ENCODE data around the gene ZNF521.

ZNF521 gene

DNA sequence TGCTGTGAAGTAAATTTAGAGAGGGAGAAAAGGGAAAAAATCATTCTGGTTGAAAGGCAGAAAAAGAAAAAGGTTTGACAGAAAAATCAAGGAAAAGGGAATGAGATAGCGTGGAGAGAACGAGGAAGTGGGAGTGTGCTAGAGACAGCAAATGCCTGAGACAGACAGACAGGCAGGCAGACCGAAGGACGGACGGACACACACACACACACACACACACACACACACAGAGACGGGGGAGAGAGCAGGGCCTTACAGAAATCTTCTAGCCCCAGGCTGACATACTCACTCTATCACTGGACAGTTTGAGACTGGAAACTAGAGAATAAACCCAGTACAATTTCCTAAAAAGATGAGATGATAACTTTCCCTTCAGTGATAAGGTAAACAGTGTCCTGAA lies 238.4 kb downstream of the ZNF521 start:
- no peak for DNase-seq

DNA sequence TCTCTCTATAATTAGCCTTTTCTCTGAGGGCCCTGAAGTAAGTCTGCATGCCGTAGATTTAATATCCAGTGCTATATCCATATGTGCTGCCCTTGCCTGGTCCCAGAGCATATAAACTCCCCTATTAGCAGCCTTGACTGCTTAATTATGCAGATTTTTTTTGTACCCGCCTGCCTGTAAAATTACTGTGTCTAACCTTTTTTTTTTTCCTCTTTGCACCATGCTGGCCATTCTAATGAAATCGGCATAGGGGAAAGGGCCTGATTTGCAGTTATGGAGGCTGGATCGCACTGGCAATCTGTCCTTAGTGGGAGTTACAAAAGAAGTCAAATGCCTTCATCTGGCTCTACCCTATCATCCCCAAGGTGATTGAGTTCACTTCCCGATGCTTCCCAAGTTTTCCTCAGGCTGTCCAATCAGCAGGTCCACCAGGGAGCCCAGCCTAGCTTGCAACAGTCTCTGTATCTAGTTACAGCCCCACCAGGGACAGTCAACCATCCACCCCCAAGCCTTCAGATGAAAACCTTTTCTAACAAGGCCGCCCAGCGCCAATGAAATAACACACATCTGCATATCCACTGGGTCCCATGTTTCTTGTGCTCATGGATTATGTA lies 239.0 kb downstream of the ZNF521 start:
- no peak for DNase-seq

DNA sequence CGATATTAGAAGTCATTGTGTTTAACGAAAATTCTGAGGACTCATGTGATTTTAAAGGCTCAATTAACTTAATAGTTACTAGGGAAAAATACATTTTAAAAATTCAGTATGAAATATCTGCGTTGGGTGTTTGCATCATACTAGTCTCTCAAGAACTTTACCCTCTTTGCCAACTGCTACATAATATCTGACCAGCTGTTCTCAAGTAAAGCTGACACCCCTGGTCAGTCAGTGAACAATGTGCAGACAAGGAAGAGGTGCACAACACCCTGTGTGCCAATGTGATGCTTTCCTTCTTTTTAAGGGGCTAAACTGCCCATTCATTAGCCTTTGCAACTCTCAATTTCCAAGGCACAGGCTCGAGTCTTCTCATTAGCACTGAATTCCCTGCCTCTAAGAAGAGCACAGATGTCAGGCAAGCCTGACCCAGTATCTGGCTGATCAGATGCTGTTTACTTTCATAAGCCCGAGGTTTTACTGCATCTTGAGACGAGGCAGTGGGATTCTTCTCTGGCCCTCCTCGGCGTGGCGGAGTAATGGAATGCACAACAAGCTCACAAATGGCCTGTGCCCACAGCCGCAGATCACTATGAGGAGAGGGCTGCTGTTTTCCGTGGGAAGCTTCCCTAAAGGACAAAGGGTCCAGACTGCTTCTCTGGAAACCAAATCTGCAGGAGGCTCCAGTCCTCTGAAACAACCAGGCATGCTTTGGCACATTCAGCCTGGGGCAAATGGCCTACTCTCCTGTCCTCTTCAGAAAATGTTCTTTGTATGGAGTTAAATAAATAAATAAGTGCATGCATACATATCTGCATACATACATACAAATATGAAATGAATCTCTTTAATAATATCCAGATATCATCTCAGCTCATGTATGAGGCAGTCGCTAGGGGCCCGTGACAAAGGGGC lies 240.3 kb downstream of the ZNF521 start:
- no peak for DNase-seq

DNA sequence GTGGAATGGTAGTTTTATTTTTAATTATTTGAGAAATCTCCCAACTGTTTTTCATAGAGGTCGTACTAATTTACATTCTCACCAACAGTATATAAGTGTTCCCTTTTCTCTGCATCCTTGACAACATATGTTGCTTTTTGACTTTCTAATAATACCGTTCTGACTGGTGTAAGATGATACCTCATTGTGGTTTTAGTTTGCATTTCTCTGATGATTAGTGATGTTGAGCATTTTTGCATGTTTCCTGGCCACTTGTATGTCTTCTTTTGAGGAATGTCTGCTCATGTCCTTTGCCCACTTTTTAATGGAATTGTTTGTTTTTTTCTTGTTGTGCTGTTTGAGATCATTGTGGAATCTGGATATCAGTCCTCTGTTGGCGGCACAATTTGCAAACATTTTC lies 242.5 kb downstream of the ZNF521 start:
- DNase-seq = no peak

DNA sequence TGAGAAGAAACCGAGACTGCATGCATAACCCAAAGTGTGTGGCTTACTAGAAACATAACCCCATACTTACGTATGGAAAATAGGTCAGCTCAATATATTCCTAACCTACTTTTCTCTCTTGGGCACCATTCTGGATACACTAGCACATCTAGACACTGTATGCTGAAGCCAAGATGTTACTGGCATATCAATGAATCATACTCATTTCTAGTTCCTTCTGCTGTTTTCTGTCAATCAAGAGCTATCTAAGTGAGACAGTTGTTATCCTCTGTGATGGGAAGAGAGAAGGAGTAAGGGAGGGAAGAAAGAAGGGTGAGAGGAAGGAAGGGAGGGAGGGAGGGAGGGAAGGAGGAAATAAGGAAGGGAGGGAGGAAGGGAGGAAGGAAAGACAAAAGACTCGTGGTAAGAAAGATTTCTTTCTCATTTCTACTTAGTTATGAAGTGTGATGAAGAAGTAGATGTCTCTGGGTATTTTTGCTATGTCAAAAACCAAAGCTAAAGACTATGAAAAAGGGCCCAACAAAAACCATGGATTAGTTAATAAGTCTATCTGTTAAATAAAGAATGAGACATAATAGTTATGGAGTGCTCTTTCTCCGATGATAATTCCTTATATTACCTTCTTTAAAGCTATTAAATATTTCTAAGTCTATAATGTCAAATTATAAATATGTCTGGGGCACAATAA lies 248.4 kb downstream of the ZNF521 start:
- no peak for DNase-seq

DNA sequence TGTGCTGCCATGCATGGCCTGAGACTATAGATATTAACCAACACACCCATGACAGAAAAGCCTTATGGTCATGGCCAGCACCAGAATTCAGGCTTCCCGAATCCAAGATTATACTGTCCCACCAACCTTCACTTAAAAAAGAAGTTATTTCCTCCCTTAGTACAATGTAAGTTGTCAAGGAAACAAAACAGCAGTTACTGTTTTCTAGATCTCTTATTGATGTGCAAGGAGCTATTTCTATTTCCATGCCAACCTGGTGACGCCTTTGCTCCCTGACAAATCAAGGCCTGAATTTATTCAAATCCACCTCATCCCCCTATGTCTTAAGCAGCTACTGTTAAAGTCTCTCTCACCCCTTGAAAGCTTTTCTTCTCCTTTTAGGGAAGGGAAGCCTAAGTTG lies 249.3 kb downstream of the ZNF521 start:
- no peak for DNase-seq

DNA sequence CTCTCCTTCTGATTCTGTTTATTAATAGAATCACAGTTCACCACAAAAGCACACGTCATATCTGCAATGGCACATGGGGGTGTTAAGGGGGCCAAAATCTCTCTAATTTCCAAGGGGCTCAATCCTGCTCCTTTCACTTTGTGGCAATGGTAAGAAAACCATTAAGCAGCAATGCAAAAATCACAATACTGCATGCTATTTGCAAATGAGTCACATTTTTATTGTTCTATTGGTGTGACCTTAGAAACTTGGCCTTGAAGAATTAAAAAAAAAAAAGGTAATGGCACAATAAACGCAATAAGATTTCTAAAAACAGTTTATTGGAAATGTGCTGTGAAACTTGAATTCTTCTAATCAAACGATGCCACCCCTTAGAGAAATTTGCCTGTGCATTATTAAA lies 251.5 kb downstream of the ZNF521 start:
- DNase-seq = no peak

GRCh38 chr18:25099895-25100294 lies 252.1 kb downstream of the ZNF521 start:
- DNase-seq = no peak

- DNase-seq = no peak
These were observed 254.4 kb downstream of the ZNF521 start for GRCh38 chr18:25097569-25098056.

DNA sequence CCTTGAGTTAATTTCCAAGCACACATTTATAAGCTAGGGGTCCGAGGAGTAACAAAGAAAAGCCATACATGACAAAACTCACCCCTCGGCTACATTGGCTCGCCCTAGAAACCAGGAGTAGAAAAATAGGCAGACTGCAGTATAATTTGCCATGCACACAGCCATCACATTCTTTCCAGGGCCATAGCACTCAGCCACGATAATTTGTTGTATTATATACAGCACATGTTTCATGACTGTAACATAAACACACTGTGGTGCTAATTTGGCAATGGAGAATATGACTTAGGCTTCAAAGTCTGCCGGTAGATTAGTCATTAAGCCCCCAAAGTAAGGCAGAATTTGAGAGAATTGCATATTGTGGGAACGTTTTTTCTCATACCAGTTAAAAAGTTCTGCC lies 254.9 kb downstream of the ZNF521 start:
- DNase-seq = no peak

- DNase-seq = no peak
These were observed 258.8 kb downstream of the ZNF521 start for GRCh38 chr18:25093141-25093540.

GRCh38 chr18:25089470-25089869 lies 262.5 kb downstream of the ZNF521 start:
- no peak for DNase-seq

DNA sequence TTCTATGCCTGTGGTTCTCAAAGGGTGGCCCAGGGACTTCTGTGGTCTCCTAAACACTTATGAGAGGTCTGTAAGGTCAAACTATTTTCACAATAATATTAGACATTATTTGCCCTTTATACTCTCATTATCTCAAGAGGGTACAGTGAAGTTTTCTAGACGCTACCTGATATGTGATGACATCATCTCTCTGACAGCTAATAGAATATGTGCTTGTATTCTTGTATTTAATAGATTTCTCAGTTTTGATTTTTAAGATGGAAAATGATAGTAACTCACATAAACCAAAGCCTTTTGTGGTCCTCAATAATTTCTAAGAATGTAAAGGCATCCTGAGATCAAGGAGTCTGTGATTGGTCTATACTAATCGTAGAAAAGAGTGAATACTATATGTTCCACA lies 265.1 kb downstream of the ZNF521 start:
- no peak for DNase-seq

- no peak for DNase-seq
These were observed 271.0 kb downstream of the ZNF521 start for GRCh38 chr18:25081001-25081400.

- DNase-seq = no peak
These were observed 271.8 kb downstream of the ZNF521 start for GRCh38 chr18:25080211-25080610.

- DNase-seq = no peak
These were observed 273.8 kb downstream of the ZNF521 start for GRCh38 chr18:25077944-25078723.

DNA sequence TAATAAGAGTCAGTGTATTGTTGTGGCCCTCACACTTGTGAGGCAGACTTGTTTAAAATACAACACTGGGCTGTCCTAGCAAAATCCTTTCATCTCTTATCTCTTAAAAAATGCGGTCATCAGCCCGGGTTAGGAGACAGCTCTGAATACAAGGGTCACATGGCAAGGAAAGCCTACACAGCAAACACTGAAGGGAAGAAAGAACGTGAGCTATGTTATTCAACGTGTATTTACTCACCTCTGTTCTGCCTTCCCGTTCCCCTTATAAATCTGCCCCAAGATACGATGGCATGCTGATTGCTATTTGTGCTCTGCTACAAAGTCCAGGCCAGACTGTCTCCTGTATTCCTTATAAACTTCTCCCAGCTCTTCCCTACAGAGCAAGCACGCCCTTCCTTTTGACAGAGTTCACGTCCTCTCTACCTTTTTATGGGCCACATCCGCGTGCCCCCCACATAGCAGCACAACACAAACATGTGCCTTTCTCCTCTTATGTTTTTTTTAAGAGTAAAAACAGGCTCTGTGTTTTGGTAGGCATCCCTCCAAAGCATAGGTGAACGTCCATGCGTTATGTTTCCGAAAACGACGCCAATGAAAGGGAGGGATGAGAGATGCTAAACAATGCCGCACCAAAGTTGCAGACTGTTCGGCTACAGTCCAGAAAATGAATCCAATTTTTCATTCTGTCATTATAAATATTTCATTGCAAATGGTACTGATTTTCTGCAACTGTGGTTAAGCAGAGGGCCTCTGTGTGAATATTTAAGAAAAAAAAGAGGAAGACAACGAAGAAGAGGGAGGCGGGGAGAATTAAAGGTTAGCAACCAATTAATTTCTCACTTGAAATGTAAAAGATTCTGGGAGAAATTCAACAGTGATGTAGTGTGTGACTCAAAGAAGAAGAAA lies 274.7 kb downstream of the ZNF521 start:
- no peak for DNase-seq

DNA sequence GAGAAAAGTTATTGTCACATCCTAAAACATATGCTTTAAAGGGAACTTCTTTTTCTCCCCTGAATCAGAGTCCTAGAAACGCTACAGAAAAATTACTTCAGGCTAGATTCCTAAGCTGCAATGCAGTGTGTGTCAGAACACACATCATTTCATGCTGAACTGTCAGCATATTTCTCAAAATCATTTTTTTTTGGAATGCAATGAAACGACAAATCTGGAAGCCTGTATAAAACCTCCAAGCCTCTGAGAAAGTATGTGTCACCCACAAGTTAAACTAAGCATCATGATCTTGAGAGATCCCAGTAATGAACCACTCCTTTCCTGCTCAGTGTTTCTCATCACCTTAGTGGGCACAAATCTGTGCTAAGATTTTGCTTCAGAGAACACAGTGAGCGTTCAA lies 276.2 kb downstream of the ZNF521 start:
- no peak for DNase-seq

DNA sequence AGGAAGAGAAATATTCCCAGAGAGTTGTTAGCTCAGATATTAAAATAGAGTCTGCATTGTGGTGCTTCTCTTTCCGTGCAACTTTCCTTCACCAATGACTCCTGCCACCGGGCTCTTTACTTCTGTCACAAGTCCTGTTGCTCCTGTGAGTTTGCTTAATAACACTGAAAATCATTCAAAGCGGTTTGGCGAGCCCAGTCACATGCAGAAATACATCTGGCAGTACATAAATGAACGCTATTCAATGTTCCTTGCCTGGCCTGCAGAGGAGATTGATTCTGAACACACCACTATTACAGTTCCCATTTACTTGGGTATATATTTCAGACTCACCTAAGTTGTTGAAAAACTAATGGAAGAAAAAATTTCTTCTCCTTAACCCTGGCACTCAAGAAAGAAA lies 276.6 kb downstream of the ZNF521 start:
- no peak for DNase-seq

GRCh38 chr18:25074925-25075324 lies 277.0 kb downstream of the ZNF521 start:
- no peak for DNase-seq

- DNase-seq = no peak
These were observed 279.8 kb downstream of the ZNF521 start for GRCh38 chr18:25072205-25072604.

Data from 8988T (cell line).